NCI-H1092 treated with DMSO at 0.1 percent for 48 hours (cell line): ENCODE results near the gene FAM72D.
"Not testable (repeated sequence)": the region's sequence is repeated elsewhere in the genome, so short reads cannot be mapped to it uniquely, and the experiment has no call there.

Source experiments
- DNase-seq: peaks from one replicate; lab custom pipeline; 2025; lab: John Stamatoyannopoulos, UW

Gene FAM72D

GRCh38 chr1:145095284-145096057 lies at the start of gene FAM72D, which contains the start of gene SRGAP2B:
FAM72D (plus strand) TSS chr1:145095974; CDS start chr1:145096848, 874 bp downstream.
SRGAP2B (minus strand) TSS chr1:145095328; CDS start chr1:145092901, 2,427 bp downstream.
- DNase-seq, result not testable (repeated sequence)

GRCh38 chr1:145047553-145047952 lies 48.2 kb upstream of the FAM72D start:
- not testable (repeated sequence) for DNase-seq

GRCh38 chr1:145048181-145048856 lies 47.5 kb upstream of the FAM72D start:
- not testable (repeated sequence) for DNase-seq

GRCh38 chr1:145052019-145052776 lies 43.6 kb upstream of the FAM72D start:
- not testable (repeated sequence) for DNase-seq

GRCh38 chr1:145053428-145053827 lies 42.3 kb upstream of the FAM72D start:
- not testable (repeated sequence) for DNase-seq

- DNase-seq, result not testable (repeated sequence)
Measured at GRCh38 chr1:145055217-145055760, 40.5 kb upstream of the FAM72D start.

GRCh38 chr1:145058184-145058583 lies 37.6 kb upstream of the FAM72D start:
- not testable (repeated sequence) for DNase-seq

- DNase-seq, result not testable (repeated sequence)
Measured at GRCh38 chr1:145063285-145063684, 32.5 kb upstream of the FAM72D start.

GRCh38 chr1:145063941-145064648 lies 31.7 kb upstream of the FAM72D start:
- DNase-seq, result not testable (repeated sequence)

- DNase-seq, result not testable (repeated sequence)
Measured at GRCh38 chr1:145065194-145065826, 30.5 kb upstream of the FAM72D start.

- DNase-seq, result not testable (repeated sequence)
Measured at GRCh38 chr1:145066486-145066885, 29.3 kb upstream of the FAM72D start.

GRCh38 chr1:145071569-145071968 lies 24.2 kb upstream of the FAM72D start:
- DNase-seq, result not testable (repeated sequence)

- not testable (repeated sequence) for DNase-seq
Measured at GRCh38 chr1:145074021-145074559, 21.7 kb upstream of the FAM72D start.

GRCh38 chr1:145076877-145077276 lies 18.9 kb upstream of the FAM72D start:
- DNase-seq, result not testable (repeated sequence)

GRCh38 chr1:145077872-145078786 lies 17.6 kb upstream of the FAM72D start:
- not testable (repeated sequence) for DNase-seq

- DNase-seq, result not testable (repeated sequence)
Measured at GRCh38 chr1:145078787-145079370, 16.9 kb upstream of the FAM72D start.

- DNase-seq, result not testable (repeated sequence)
Measured at GRCh38 chr1:145079737-145080136, 16.0 kb upstream of the FAM72D start.

- DNase-seq, result not testable (repeated sequence)
Measured at GRCh38 chr1:145080193-145080592, 15.6 kb upstream of the FAM72D start.
